HepG2 (cell line): ENCODE results near the gene MBLAC2. TPM values are rescaled to one million over a fixed set of nuclear protein-coding genes. Genes with fewer than 3 reads are reported as not detected.

Source experiments
- CENPT ChIP-seq: sonication (generic); formaldehyde crosslinking; IDR thresholded peaks from 2 replicates; pipeline ENCODE4 v1.8.0; 2022; ENCODE audit warnings: low read depth, mild to moderate bottlenecking, moderate library complexity, missing genetic modification reagents
- KLF9 ChIP-seq: IDR thresholded peaks from 2 replicates; pipeline ENCODE4 v1.6.1; 2016; ENCODE audit warnings: low read depth
- MYNN ChIP-seq: sonication (generic); formaldehyde crosslinking; IDR thresholded peaks from 2 replicates; pipeline ENCODE4 v1.4.0; 2020; ENCODE audit warnings: mild to moderate bottlenecking, low read depth, missing genetic modification reagents
- PCBP1 ChIP-seq: fragments of 200-400 bp; formaldehyde crosslinking; IDR thresholded peaks from 2 replicates; pipeline ENCODE4 v1.6.1; 2017; ENCODE audit warnings: mild to moderate bottlenecking, low read depth, low read length, borderline replicate concordance
- RXRB ChIP-seq: IDR thresholded peaks from 2 replicates; pipeline ENCODE4 v1.6.1; 2016; ENCODE audit warnings: borderline replicate concordance, missing genetic modification reagents, missing compliant biosample characterization
- ZNF121 ChIP-seq: sonication (generic); formaldehyde crosslinking; IDR thresholded peaks from 2 replicates; pipeline ENCODE4 v1.5.0; 2020; ENCODE audit warnings: mild to moderate bottlenecking, missing genetic modification reagents
- ZNF282 ChIP-seq: fragments of 450-650 bp; IDR thresholded peaks from 2 replicates; pipeline ENCODE4 v1.6.1; 2018; ENCODE audit not compliant: partially characterized antibody
- ZNF337 ChIP-seq: sonication (generic); formaldehyde crosslinking; IDR thresholded peaks from 2 replicates; pipeline ENCODE4 v1.5.1; 2020; ENCODE audit warnings: missing genetic modification reagents, low read depth, mild to moderate bottlenecking, borderline replicate concordance
- ZNF564 ChIP-seq: sonication (generic); formaldehyde crosslinking; IDR thresholded peaks from 2 replicates; pipeline ENCODE4 v1.8.1; 2023; ENCODE audit warnings: mild to moderate bottlenecking, missing genetic modification reagents
- ZNF670 ChIP-seq: sonication (generic); formaldehyde crosslinking; IDR thresholded peaks from 2 replicates; pipeline ENCODE4 v1.8.0; 2022; ENCODE audit warnings: mild to moderate bottlenecking, missing genetic modification reagents, borderline replicate concordance
- ZNF703 ChIP-seq: sonication (generic); formaldehyde crosslinking; IDR thresholded peaks from 2 replicates; pipeline ENCODE4 v1.5.1; 2020; ENCODE audit warnings: missing genetic modification reagents, mild to moderate bottlenecking, moderate library complexity, borderline replicate concordance
- polyA plus RNA-seq, 8 experiments: library from polyadenylated mRNA; depleted of rRNA in 3 of 8; stranded (reverse) in 7 of 8; unstranded in 1 of 8; fragments of >200 nt; fragmentation: Illumina TruSeq in 4 of 8; extraction: Trizol in 4 of 8; gene quantifications; 2 replicates each; pipeline versions ENCODE4 v1.2.1 to v1.2.3, GENCODE V29; 2011 to 2016; ENCODE audit warnings: low read depth in 4 of 8, missing spikeins in 1 of 8, mixed read lengths in 1 of 8; ENCODE audit not compliant: insufficient read depth in 1 of 8
- total RNA-seq, 5 experiments: library from RNA; depleted of rRNA; stranded (reverse); fragments of >200 nt; fragmentation: Illumina TruSeq; extraction: Trizol; gene quantifications; 2 replicates each; pipeline ENCODE4 v1.2.3, GENCODE V29; 2016; ENCODE audit warnings: low read depth in 1 of 5
- TF ChIP-seq, protein P1 (sequence below): sonication (generic); formaldehyde crosslinking; IDR thresholded peaks from 2 replicates; pipeline ENCODE4 v1.9.0; 2021; ENCODE audit warnings: missing genetic modification reagents, borderline replicate concordance
- TF ChIP-seq, protein P2 (sequence below): sonication (generic); formaldehyde crosslinking; IDR thresholded peaks from 2 replicates; pipeline ENCODE4 v1.5.0; 2020; ENCODE audit warnings: mild to moderate bottlenecking, missing genetic modification reagents
- TF ChIP-seq, protein P3 (sequence below): sonication (generic); formaldehyde crosslinking; IDR thresholded peaks from 2 replicates; pipeline ENCODE4 v1.5.1; 2020; ENCODE audit warnings: missing genetic modification reagents, mild to moderate bottlenecking, borderline replicate concordance
- TF ChIP-seq, protein P4 (sequence below): sonication (generic); formaldehyde crosslinking; IDR thresholded peaks from 2 replicates; pipeline ENCODE4 v1.5.1; 2020; ENCODE audit warnings: mild to moderate bottlenecking, missing genetic modification reagents, moderate library complexity

Gene MBLAC2
- total and polyA plus RNA-seq, 2 of the 13 experiments (the other 11 are each of a cell fraction or from before 2014, with no cell fraction given), result 2.9 to 4.1 TPM

DNA sequence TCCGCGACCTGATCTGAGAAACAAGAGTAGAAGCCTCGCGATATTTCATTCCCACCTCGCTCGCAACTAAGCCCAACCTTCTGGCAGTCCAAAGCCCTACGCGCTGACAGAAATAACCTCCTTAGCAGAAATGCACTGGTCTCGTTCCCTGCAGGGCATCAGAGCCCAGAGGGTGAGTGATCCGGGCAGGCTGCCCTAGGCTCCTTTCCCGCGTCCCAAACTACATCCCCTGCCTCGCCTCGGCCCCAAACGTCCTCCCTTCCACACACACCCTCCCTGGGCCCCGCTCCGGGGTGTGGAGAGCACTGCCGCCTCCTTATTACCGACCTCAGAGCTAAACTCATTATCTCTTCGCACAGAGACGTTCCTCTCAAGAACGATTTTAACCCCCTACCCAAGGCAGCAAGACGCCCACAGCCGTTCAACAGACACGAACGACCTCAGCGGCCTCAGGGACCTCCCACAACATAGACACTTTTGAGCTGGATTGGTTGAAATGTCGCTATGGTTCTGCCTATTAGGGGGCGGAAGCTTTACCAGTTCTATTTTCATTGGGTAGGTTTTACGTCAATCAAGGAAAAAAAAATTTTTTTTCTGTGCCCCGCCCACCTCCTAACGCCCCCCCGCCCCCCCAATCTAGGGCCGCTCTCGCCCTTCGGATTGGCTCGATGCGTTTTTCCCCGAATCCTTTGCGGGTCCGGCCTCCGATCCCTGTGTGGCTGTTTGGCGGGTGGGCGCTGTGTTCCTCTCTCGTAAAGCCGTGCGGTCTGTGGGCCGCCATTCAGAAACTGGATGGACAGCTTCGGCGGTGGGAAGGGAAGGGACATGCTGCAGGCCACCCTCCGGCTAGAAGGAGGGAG is 65.0 kb downstream of the MBLAC2 start, which contains the start of gene CETN3 (continued):
- TF ChIP-seq PCBP1, result no peak
- TF ChIP-seq, protein P1, sequence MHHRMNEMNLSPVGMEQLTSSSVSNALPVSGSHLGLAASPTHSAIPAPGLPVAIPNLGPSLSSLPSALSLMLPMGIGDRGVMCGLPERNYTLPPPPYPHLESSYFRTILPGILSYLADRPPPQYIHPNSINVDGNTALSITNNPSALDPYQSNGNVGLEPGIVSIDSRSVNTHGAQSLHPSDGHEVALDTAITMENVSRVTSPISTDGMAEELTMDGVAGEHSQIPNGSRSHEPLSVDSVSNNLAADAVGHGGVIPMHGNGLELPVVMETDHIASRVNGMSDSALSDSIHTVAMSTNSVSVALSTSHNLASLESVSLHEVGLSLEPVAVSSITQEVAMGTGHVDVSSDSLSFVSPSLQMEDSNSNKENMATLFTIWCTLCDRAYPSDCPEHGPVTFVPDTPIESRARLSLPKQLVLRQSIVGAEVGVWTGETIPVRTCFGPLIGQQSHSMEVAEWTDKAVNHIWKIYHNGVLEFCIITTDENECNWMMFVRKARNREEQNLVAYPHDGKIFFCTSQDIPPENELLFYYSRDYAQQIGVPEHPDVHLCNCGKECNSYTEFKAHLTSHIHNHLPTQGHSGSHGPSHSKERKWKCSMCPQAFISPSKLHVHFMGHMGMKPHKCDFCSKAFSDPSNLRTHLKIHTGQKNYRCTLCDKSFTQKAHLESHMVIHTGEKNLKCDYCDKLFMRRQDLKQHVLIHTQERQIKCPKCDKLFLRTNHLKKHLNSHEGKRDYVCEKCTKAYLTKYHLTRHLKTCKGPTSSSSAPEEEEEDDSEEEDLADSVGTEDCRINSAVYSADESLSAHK (CRISPR knock-in tag), result no peak; the same call in 1 of the 2 replicates
- TF ChIP-seq ZNF564 (CRISPR knock-in tag), result no peak
- peak; percentile 39; the same call in 1 of the 2 replicates for TF ChIP-seq MYNN (CRISPR knock-in tag)
- TF ChIP-seq, protein P2, sequence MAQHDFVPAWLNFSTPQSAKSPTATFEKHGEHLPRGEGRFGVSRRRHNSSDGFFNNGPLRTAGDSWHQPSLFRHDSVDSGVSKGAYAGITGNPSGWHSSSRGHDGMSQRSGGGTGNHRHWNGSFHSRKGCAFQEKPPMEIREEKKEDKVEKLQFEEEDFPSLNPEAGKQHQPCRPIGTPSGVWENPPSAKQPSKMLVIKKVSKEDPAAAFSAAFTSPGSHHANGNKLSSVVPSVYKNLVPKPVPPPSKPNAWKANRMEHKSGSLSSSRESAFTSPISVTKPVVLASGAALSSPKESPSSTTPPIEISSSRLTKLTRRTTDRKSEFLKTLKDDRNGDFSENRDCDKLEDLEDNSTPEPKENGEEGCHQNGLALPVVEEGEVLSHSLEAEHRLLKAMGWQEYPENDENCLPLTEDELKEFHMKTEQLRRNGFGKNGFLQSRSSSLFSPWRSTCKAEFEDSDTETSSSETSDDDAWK (CRISPR knock-in tag), result no peak
- no peak for TF ChIP-seq RXRB (CRISPR knock-in tag)
- TF ChIP-seq, protein P3, sequence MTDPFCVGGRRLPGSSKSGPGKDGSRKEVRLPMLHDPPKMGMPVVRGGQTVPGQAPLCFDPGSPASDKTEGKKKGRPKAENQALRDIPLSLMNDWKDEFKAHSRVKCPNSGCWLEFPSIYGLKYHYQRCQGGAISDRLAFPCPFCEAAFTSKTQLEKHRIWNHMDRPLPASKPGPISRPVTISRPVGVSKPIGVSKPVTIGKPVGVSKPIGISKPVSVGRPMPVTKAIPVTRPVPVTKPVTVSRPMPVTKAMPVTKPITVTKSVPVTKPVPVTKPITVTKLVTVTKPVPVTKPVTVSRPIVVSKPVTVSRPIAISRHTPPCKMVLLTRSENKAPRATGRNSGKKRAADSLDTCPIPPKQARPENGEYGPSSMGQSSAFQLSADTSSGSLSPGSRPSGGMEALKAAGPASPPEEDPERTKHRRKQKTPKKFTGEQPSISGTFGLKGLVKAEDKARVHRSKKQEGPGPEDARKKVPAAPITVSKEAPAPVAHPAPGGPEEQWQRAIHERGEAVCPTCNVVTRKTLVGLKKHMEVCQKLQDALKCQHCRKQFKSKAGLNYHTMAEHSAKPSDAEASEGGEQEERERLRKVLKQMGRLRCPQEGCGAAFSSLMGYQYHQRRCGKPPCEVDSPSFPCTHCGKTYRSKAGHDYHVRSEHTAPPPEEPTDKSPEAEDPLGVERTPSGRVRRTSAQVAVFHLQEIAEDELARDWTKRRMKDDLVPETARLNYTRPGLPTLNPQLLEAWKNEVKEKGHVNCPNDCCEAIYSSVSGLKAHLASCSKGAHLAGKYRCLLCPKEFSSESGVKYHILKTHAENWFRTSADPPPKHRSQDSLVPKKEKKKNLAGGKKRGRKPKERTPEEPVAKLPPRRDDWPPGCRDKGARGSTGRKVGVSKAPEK, result no peak
- TF ChIP-seq ZNF121 (CRISPR knock-in tag), result 0 out of 2 replicates have a peak, but pooled peaks have one; percentile 9
- 0 out of 2 replicates have a peak, but pooled peaks have one; percentile 49 for TF ChIP-seq CENPT (CRISPR knock-in tag)
- peak; percentile 46; the same call in 1 of the 2 replicates for TF ChIP-seq KLF9 (CRISPR knock-in tag)
- no peak for TF ChIP-seq ZNF670 (CRISPR knock-in tag)
- TF ChIP-seq ZNF282, result no peak
- TF ChIP-seq, protein P4, sequence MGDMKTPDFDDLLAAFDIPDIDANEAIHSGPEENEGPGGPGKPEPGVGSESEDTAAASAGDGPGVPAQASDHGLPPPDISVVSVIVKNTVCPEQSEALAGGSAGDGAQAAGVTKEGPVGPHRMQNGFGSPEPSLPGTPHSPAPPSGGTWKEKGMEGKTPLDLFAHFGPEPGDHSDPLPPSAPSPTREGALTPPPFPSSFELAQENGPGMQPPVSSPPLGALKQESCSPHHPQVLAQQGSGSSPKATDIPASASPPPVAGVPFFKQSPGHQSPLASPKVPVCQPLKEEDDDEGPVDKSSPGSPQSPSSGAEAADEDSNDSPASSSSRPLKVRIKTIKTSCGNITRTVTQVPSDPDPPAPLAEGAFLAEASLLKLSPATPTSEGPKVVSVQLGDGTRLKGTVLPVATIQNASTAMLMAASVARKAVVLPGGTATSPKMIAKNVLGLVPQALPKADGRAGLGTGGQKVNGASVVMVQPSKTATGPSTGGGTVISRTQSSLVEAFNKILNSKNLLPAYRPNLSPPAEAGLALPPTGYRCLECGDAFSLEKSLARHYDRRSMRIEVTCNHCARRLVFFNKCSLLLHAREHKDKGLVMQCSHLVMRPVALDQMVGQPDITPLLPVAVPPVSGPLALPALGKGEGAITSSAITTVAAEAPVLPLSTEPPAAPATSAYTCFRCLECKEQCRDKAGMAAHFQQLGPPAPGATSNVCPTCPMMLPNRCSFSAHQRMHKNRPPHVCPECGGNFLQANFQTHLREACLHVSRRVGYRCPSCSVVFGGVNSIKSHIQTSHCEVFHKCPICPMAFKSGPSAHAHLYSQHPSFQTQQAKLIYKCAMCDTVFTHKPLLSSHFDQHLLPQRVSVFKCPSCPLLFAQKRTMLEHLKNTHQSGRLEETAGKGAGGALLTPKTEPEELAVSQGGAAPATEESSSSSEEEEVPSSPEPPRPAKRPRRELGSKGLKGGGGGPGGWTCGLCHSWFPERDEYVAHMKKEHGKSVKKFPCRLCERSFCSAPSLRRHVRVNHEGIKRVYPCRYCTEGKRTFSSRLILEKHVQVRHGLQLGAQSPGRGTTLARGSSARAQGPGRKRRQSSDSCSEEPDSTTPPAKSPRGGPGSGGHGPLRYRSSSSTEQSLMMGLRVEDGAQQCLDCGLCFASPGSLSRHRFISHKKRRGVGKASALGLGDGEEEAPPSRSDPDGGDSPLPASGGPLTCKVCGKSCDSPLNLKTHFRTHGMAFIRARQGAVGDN (CRISPR knock-in tag), result peak; percentile 87
- TF ChIP-seq ZNF337, result peak; percentile 81; the same call in 1 of the 2 replicates
- no peak for TF ChIP-seq ZNF703
